Measurements from ENCODE around the gene CNN2.

Gene CNN2

DNA sequence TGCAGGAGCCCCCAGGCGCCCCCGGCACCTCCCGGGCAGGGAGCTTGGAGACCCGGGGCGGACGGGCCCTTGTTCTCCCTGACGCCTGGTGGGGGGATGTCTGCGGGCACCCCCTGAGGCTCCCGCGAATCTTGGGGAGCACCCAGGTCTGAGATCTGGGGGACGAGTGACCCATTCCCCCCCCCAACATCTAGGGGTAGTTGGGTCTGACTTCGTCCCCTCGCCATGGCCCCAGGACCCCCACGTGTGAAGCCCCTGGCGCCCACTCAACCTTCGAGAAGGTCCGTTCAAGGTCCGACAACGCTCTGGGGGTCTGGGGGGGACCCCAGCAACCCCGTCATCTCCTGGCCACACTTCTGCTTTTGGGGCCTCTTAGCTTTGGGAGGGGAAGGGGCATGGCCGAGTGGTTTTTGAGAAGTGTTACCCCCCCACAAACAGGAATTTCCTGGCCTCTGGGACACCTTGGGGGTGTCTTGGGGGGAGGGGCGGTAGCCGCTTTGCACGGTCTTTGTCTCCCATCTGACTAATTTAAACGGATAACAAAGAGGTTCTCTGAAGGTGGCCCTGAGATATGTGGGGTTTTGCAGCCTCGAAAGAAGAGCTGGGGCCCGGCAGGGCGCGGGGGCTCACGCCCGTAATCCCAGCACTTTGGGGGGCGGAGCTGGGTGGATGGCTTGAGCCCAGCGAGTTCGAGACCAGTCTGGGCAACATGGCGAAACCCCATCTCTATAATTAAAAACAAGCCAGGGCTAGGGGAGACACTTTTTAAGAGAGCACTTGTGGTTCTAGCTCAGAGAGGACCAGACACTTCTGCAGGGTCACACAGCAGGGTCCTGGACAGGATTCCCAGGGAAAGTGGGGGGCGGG is 608 bp downstream of the CNN2 start:
- DNase-seq (ENCODE audit: low spot score), result no peak

DNA sequence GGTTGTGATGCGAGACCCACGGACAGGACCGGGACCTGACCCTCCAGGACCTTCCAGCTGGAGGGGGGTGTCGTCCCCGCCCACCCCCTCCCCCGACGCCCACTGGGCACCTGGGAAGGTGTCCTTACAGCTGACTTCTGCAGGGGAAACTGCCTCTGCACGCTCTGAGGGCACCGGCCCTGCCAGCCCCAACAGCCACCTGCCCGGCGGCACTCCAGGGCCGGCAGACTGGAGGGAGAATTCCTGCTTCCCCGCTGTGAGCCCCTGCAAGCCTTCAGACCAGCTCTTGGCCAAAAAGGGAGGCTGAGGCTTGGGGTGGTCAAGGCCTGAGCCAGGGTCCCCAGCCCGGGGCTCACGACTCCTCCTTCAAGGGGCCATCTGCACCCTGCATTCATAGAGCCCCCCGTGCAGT is 1.2 kb downstream of the CNN2 start:
- DNase-seq (ENCODE audit: low spot score), result no peak

DNA sequence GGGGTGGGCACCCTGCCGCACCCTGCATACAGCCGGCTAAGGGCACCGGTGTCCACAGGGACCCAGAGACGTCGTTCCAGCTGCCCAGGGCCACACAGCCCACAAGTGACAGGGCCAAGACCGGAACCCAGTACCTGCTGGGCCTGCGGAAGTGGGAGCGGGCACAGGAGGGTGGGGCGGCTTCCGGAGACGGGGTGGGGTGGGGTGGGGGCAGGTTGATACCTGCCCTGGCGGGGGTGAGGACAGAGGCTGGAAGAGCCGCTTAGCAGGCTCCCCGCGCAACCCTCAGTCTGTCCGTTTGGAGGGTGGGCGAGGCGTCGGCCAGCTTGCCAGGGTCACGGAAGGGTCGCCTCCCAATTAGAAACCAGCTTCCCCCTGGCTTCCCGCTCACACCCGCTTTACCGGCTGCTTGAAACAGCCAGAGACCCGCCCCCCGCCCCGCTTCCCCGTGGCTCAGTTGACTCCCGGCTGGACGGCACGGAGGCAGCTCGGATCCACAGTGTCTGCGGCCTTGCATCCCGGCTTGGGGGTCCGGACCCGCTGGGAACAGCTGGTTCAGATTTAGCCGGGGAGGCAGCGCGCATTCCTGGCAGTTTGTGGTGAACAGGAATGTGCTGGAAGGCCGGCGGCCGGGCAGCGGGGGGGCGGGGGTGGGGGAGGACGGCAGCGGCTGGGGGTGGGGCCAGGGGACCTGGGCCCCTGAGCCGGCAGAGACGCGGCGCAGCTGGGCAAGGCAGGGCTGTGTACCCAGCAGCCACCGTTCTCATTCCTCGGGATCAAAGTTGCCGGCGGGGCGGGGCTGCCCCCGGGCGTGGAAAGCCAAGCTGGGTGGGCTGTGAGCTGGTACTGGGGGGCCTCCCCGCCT is 1.9 kb downstream of the CNN2 start:
- peak; percentile 72 for DNase-seq (ENCODE audit: low spot score)

DNA sequence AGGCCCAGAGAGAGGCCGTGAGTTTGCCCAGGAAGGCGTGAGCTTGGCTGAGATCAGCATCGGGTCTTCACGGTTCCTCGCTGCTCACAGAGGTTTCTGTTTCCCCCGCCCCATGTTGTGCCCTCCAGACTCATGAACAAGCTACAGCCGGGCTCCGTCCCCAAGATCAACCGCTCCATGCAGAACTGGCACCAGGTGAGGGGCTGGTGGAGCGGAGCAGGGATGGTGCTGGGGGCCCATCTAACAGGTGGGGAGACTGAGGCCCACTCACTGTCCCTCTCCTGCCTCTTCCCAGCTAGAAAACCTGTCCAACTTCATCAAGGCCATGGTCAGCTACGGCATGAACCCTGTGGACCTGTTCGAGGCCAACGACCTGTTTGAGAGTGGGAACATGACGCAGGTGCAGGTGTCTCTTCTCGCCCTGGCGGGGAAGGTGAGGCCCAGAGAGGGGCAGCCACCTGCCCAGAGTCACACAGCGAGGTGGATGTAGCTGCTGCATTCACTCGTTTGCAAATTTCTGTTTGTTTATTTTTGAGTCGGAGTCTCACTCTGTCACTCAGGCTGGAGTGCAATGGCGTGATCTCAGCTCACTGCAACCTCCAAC is 6.0 kb downstream of the CNN2 start:
- DNase-seq (ENCODE audit: low spot score), result no peak

DNA sequence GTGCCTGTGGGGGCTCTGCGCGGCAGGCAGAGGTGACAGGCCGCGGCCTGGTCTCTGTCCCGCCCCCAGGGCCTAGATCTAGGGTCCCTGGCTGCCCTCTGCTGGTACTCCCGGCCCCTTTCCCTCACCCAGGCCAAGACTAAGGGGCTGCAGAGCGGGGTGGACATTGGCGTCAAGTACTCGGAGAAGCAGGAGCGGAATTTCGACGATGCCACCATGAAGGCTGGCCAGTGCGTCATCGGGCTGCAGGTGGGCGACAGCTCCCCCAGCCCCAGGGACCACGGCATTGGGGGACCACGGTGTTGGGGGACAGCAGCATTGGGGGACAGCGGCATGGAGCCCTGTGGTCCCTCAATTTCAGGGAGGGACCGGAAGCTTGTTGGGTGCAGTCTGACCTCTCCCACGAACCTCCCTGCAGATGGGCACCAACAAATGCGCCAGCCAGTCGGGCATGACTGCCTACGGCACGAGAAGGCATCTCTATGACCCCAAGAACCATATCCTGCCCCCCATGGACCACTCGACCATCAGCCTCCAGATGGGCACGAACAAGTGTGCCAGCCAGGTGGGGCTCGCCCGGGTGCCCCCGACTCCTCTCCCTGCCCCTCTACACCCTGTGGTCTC is 9.7 kb downstream of the CNN2 start:
- no peak for DNase-seq (ENCODE audit: low spot score)

DNA sequence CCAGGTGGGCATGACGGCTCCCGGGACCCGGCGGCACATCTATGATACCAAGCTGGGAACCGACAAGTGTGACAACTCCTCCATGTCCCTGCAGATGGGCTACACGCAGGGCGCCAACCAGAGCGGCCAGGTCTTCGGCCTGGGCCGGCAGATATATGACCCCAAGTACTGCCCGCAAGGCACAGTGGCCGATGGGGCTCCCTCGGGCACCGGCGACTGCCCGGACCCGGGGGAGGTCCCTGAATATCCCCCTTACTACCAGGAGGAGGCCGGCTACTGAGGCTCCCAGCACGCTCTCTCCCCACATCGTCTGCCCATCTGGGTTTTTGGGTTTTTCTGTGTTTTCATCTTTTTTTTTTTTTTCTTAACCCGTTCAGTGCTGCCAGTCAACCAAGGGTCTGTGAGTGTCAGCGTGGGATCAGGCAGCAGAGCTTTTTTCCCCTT is 11.2 kb downstream of the CNN2 start:
- no peak for DNase-seq (ENCODE audit: low spot score)

DNA sequence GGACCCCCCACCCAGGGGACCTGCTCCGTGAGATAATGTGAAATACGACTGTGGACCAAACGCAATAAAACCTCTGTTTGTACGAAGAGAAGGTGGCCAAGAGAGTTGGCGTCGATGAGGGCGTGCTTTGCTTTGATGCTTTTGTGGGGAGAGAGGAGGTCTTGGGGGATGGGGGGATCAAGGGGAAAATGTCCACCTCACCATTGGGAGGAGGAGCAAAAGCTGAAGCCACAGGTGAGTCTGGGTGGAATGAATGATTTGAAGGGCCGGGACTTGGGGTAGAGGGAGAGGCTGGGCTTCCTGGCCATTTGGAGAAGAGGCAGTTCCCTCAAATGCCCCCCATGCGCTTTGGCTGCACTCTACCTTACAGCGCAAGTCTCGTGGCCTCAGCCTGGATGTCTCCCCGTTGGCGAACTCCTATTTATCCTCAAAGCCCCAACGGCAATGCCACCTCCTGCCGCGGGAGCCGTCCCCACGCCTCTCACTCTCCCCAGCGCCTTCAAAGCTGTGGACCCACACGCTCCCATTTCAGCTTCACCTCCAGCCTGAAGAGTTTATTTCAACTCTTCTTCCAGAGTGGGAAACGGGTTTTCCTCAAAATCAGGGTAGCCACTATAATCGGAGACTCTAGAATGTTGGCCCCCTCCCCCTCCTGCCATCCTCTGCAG is 12.7 kb downstream of the CNN2 start:
- DNase-seq (ENCODE audit: low spot score), result no peak

DNA sequence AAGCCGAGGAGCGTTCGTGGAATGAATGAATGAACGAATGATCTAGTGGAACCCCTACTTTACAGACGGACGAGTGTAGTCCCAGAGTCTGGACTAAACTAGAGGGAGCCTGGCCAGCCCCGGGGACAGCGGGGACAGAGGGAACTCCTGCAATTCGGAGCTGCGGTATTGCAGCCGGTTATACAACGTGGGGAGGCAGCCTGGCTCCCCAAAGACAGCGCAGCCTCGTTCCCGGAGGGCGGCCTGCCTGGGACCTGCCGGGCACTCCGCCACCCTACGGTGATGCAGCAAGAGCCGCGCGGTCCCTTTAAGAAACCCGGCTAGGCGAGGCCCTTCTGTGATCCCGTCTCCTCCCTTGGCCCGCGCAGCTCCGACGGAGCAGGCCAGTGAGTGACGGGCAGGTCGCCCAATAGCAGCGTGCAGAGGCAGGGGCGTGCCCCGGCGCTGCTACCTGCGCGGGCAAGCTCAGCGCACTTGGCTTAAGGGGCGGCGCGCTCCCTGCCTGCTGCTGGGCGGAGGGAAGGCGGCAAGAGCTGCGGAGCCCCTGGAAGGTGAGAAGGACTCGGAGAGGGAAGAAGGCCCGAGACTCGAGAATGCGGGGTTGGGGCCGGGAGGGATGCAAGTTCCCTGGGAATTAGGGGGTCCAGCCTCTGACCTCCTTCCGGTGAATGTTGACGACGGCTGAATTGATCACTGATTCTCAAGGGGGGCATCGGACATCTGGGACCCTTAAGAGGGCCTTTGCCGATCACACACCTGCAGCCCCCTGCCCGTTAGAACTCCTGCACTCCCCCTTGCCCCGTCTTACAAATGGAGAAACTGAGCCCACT is 13.5 kb downstream of the CNN2 start, which contains the start of gene ABCA7:
Gene ABCA7, plus strand, starts transcription at position 462 of the 830 bp plus-strand sequence. CDS start 1,255 bp downstream, outside the sequence.
- DNase-seq (ENCODE audit: low spot score), result peak; percentile 97

DNA sequence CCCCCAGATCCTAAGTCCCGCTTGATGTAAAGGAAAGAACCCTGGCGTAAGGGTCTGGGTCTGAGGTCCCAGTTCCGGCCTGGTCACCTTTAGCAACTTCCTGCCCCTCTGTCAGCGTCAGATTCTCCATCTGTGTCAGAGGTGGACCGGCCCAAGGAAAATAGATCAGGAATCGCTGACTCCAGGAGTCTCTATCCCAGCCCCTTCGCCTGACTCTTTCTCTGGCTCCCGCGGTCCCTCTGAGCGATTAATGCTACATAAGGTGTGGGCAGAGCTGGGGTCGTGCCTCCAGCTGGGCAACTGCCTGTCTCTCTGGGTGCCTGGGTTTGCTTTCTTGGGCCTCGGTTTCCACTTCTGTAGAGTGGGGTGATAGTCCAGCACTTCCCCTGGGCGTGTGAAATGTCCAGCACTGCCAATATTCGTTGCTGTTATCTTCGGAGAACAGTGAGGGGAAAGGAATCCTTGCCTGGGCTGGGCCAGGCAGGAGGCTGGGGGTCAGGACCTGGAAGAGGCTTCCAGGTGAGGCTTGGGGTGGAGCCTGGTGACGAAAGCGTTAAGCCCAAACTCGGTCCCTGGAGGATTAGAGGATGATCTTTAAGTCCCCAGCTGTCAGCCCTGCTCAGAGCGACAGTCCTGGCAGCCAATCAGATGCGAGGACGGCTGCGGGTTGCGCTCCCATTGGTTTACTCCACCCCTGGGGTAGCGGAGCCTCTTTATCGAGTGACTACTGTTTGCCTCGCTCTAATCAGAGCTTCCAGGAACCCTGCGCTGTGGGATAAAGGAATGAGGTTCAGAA is 14.3 kb downstream of the CNN2 start:
- peak; percentile 96 for DNase-seq (ENCODE audit: low spot score)

DNA sequence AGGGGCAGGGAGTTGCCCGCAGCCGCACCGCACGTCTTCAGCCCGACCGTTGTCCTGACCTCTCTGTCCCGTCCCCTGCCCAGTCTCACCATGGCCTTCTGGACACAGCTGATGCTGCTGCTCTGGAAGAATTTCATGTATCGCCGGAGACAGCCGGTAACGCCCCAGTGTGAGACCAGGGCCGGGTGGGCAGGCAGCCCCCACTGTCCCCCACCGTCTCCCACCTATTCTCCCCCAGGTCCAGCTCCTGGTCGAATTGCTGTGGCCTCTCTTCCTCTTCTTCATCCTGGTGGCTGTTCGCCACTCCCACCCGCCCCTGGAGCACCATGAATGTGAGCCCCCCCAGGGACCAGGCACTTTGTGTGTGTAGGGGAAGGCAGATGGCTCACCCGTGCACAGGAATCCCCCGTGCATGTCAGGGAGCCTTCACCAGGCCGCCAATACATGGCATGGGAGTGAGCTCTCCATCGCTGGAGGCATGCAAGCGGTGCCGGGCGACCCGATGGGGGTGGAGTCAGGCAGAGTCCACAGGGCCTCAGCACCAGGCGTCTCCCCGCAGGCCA is 14.9 kb downstream of the CNN2 start:
- DNase-seq (ENCODE audit: low spot score), result no peak

DNA sequence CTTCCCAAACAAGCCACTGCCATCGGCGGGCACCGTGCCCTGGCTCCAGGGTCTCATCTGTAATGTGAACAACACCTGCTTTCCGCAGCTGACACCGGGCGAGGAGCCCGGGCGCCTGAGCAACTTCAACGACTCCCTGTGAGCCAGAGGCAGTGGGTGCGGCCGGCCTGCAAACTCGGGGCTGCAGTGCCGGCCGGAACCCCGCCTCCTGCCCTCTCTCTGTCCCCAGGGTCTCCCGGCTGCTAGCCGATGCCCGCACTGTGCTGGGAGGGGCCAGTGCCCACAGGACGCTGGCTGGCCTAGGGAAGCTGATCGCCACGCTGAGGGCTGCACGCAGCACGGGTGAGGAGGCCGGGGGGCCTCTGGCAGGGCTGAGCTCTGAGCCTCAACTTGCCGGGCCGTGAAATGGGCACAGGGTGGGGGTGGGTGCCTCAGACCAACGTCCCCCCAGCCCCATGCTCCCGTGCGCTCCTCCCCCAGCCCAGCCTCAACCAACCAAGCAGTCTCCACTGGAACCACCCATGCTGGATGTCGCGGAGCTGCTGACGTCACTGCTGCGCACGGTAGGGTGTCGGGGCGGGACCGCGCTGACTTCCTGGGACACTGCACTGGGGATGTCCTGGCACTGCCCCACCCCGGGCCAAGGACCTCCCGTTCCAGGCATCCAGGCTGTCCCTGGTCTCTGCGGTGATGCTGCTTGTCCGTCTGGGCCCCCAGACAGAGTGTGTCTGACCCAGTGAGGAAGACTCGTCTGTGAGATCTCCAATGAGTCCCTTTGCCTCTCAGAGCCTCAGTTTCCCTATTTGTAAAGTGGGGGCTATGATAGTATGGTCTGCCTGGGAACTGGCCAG is 15.7 kb downstream of the CNN2 start:
- peak; percentile 77 for DNase-seq (ENCODE audit: low spot score)

DNA sequence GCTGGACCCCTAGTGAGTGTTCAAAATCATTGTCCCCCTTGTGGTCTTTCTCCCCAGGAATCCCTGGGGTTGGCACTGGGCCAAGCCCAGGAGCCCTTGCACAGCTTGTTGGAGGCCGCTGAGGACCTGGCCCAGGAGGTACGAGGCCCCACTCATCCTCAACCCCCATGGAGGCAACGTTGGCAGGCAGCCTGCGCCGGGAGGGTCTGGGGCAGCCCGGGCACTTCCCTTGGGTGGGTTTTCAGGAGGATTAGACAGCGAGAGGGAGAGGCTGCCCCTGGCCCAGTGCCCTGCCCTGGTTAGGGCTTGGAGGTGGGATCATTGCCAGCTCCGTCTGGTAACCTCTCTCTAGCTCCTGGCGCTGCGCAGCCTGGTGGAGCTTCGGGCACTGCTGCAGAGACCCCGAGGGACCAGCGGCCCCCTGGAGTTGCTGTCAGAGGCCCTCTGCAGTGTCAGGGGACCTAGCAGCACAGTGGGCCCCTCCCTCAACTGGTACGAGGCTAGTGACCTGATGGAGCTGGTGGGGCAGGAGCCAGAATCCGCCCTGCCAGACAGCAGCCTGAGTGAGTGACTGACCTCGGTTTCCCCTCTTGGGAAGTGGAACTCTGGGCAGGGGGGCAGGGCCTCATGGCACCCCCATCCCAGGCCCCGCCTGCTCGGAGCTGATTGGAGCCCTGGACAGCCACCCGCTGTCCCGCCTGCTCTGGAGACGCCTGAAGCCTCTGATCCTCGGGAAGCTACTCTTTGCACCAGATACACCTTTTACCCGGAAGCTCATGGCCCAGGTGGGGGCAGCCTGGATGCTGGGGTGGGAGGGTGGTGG is 16.5 kb downstream of the CNN2 start:
- DNase-seq (ENCODE audit: low spot score), result peak; percentile 59

DNA sequence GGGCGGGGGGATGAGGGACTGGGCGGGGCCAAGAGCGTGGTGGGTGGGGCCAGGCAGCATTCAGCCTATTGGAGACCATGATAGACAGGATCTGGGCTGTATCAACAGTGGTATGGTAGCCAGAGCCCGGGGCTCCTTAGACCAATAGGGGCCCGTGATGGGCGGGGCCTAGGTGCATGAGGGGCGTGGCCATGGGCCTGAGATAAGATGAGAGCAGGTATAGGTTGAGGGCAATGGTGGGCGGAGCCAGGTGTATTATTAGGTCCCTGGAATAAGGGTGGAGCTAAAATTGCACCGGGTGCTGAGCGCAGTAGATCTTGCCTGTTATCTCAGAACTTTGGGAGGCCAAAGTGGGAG is 18.8 kb downstream of the CNN2 start:
- DNase-seq (ENCODE audit: low spot score), result peak; percentile 61

DNA sequence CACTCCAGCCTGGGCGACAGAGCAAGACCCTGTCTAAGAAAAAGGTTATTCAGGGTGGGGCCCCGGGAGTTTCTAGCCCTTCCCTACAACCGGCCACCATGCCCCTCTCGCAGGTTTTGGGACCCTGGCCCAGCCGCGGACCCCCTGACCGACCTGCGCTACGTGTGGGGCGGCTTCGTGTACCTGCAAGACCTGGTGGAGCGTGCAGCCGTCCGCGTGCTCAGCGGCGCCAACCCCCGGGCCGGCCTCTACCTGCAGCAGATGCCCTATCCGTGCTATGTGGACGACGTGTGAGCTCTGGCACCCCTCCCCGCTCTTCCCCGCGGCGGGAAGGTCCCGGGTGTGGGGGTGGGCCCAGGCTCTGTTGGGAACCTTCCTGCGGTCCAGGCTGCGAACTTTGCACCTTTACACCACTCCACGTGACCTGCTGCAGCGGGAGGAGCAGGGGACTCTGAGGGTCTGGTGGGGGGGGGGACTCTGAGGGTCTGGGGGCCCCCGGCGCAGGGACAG is 19.8 kb downstream of the CNN2 start:
- DNase-seq (ENCODE audit: low spot score), result no peak

DNA sequence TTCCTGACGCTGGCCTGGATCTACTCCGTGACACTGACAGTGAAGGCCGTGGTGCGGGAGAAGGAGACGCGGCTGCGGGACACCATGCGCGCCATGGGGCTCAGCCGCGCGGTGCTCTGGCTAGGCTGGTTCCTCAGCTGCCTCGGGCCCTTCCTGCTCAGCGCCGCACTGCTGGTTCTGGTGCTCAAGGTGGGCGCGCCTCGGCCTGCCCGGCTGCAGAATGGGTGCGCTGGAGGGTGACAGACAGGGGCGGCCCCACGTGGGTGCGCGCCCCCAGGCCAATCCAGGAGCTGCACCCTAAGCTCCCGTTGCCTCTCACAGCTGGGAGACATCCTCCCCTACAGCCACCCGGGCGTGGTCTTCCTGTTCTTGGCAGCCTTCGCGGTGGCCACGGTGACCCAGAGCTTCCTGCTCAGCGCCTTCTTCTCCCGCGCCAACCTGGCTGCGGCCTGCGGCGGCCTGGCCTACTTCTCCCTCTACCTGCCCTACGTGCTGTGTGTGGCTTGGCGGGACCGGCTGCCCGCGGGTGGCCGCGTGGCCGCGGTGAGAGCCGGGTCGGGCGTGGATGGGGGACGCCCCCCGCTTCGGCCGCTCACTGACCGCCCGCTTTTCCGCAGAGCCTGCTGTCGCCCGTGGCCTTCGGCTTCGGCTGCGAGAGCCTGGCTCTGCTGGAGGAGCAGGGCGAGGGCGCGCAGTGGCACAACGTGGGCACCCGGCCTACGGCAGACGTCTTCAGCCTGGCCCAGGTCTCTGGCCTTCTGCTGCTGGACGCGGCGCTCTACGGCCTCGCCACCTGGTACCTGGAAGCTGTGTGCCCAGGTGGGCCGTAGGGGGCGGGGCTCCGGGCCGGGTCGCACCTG is 20.7 kb downstream of the CNN2 start:
- no peak for DNase-seq (ENCODE audit: low spot score)

DNA sequence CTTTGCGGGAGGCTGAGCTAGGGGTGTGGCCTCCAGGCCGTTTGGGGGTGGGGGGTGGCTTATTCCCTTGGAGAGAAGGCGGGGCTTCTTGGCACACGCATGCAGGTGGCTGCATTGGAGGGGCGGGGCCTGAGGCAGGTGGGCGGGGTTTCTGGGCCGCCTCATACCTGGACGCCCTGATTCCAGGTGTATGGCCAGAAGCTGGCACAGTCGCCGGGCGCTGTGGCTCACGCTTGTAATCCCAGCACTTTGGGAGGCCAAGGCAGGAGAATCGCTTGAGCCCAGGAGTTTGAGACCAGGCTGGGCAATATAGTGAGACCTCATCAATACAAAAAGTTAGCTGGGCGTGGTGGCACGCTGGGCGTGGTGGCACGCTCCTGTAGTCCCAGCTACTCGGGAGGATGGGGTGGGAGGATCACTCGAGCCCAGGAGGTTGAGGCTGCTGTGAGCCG is 21.3 kb downstream of the CNN2 start:
- DNase-seq (ENCODE audit: low spot score), result no peak

All from SK-N-DZ (cell line).